Common myeloid progenitor, CD34-positive (primary cell): ENCODE data around the gene FAM163A.

Experiments used
- CTCF ChIA-PET: fragments of 350-600 bp; sonication (Branson Sonifier 250); formaldehyde crosslinking; loops from one replicate; lab custom pipeline; 2021; ENCODE audit warnings: antibody characterized with exemption; lab: Charles Lee
- POLR2A ChIA-PET: fragments of 350-600 bp; sonication (Branson Sonifier 250); formaldehyde crosslinking; loops from one replicate; lab custom pipeline; 2021; ENCODE audit warnings: antibody characterized with exemption; lab: Charles Lee
- DNase-seq, 3 donors: peaks; one replicate each; pipeline versions ENCODE4 v3.0.0 to v3.0.0-alpha.2; 2013
- H3K27ac ChIP-seq, 2 experiments: 1 replicate in 1 of 2; 2 replicates in 1 of 2; pipeline ENCODE4 v1.7.0; 2013; ENCODE audit warnings: inconsistent platforms in 2 of 2, low read length in 2 of 2, mild to moderate bottlenecking in 2 of 2, low read depth in 1 of 2, moderate library complexity in 1 of 2; ENCODE audit not compliant: severe bottlenecking in 2 of 2, insufficient read depth in 1 of 2, poor library complexity in 1 of 2
- H3K27me3 ChIP-seq, 5 experiments: replicated peaks in 2 of 5; 1 replicate in 3 of 5; 2 replicates in 2 of 5; pipeline versions ENCODE4 v1.6.1 to v1.7.0; 2013; ENCODE audit warnings: low read length in 4 of 5, mild to moderate bottlenecking in 2 of 5, moderate library complexity in 2 of 5, inconsistent platforms in 1 of 5; ENCODE audit not compliant: insufficient read depth in 5 of 5, control insufficient read depth in 4 of 5
- H3K36me3 ChIP-seq, 4 experiments: 1 replicate in 2 of 4; 2 replicates in 2 of 4; pipeline versions ENCODE4 v1.6.1 to v1.7.0; 2013; ENCODE audit warnings: low read length in 3 of 4, control low read depth in 1 of 4, mild to moderate bottlenecking in 1 of 4; ENCODE audit not compliant: control insufficient read depth in 4 of 4, insufficient read depth in 4 of 4
- H3K4me1 ChIP-seq, 4 experiments: 1 replicate in 3 of 4; 2 replicates in 1 of 4; pipeline versions ENCODE4 v1.6.1 to v1.7.1; 2013; ENCODE audit warnings: low read length in 3 of 4, mild to moderate bottlenecking in 3 of 4, control low read depth in 1 of 4, inconsistent platforms in 1 of 4, moderate library complexity in 1 of 4; ENCODE audit not compliant: control insufficient read depth in 4 of 4, insufficient read depth in 4 of 4; ENCODE audit errors: control extremely low read depth in 1 of 4
- H3K4me3 ChIP-seq, 7 experiments: 1 replicate in 4 of 7; 2 replicates in 3 of 7; pipeline versions ENCODE4 v1.5.1 to v1.7.0; 2013; ENCODE audit warnings: mild to moderate bottlenecking in 7 of 7, low read length in 6 of 7, moderate library complexity in 6 of 7, inconsistent platforms in 2 of 7, low read depth in 2 of 7, control low read depth in 1 of 7; ENCODE audit not compliant: insufficient read depth in 4 of 7, control insufficient read depth in 1 of 7; ENCODE audit errors: extremely low read depth in 1 of 7
- H3K9me3 ChIP-seq, 5 experiments: 1 replicate in 4 of 5; 2 replicates in 1 of 5; pipeline versions ENCODE4 v1.6.1 to v1.7.1; 2013; ENCODE audit warnings: low read length in 4 of 5, mild to moderate bottlenecking in 2 of 5, inconsistent platforms in 1 of 5, low read depth in 1 of 5, moderate library complexity in 1 of 5; ENCODE audit not compliant: control insufficient read depth in 4 of 5, insufficient read depth in 2 of 5; ENCODE audit errors: control extremely low read depth in 1 of 5
- WGBS: methylation state at CpG from one replicate; pipeline ENCODE4 v1.1.5; 2013; ENCODE audit not compliant: insufficient coverage; 5-methylcytosine and 5-hydroxymethylcytosine counted together

The FAM163A gene

DNA sequence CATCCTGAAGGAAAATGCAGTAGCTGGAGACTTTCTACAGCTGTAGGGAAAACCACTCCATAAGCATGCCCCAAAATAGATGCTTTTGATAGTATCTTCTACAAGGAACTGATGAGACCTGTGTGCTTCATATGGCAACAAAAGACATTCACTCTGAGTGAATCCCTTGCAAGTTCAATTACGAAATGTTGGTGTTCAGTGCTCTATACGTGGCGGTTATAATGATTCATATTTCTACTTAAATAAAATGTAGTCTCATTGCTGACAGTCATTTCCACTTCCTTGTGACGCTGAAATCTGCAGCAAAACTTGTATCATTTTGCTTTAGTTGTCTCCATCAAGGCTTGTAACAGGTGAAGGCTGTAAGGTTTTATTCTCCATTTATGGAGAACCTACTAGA, 113.9 kb downstream of the FAM163A start:
- Histone ChIP-seq H3K36me3 (peaks cover 5 to 35% (median 18%) of the 10 kb centered on the region in 4 experiments), H3K9me3 (no peaks in the 10 kb centered on the region), H3K27me3 (no peaks in the 10 kb centered on the region), H3K27ac (no peak overlapping the region), H3K4me3 (no peak overlapping the region), H3K4me1 (no peaks in the 10 kb centered on the region)
- WGBS, result 86% methylated on average over 1 of the region's 4 CpGs
- ChIA-PET POLR2A (no interaction called here), CTCF (no interaction called here)
- DNase-seq, result no peak

DNA sequence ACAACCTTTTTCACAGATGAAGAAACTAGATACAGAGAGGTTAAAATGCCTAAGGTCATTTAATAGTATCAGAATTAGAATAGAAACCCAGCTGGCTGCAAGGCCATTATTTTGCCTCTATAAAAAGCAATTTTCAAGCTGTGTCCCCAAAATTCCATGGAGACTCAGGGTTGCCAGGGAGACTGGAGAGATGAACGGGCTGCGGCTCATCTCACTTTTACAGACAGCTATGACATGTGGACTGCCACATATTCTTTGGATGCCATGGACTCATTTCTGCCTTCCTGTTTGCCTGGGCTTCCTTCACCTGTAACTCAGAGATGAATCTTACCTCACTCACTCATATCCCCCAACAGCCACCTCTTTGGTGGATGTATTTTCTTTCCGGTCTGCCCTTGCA, 117.6 kb downstream of the FAM163A start:
- POLR2A ChIA-PET, result no interaction called here

DNA sequence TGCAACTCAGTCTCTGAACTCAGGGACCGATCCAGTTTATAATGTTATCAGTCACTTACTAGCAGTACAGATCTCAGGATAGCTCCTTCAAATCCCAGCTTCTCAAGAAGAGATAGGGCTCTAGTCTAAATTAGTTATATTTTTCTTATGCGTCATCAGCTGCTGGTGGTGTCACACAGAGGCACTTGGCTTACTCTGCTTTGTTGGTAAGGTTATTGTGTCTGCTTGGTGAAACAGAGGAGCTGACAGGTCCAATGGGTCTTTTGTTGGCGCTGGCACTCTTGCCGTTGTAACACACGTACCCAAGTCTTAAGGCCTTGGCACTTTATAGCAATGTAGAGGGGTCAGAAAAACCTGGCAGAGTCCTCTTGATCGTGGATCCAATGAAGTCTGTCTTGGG, 122.3 kb downstream of the FAM163A start:
- no peaks in the 10 kb centered on the region for H3K4me1 ChIP-seq
- no peak overlapping the region for H3K27ac ChIP-seq
- CTCF ChIA-PET, result interaction anchor here (1.1 to 2.8 kb wide), 8 partner anchors 15 to 316 kb away, joined by 3 to 13 read pairs (median 4); partner anchors contain the start of gene TOR1AIP1
- no peaks in the 10 kb centered on the region for H3K9me3 ChIP-seq
- H3K4me3 ChIP-seq, result no peak overlapping the region
- H3K36me3 ChIP-seq, result peaks cover 13 to 61% (median 44%) of the 10 kb centered on the region in 4 experiments
- POLR2A ChIA-PET, result no interaction called here
- DNase-seq, result no peak
- no peaks in the 10 kb centered on the region for H3K27me3 ChIP-seq
- WGBS, result 96% methylated on average over 6 of the region's 6 CpGs

More for the DNA sequence above, 117.6 kb downstream of the FAM163A start:
- no peaks in the 10 kb centered on the region for H3K9me3 ChIP-seq
- 100% methylated on average over 2 of the region's 3 CpGs for WGBS
- H3K27ac ChIP-seq, result no peak overlapping the region
- no peaks in the 10 kb centered on the region for H3K4me1 ChIP-seq
- DNase-seq, result no peak
- no peak overlapping the region for H3K4me3 ChIP-seq
- no peaks in the 10 kb centered on the region for H3K27me3 ChIP-seq
- CTCF ChIA-PET, result interaction anchor here (0.7 to 1.4 kb wide), 2 partner anchors 14 to 18 kb away, joined by 3 read pairs; no protein-coding TSS in a partner anchor
- H3K36me3 ChIP-seq, result peaks cover 13 to 54% (median 32%) of the 10 kb centered on the region in 4 experiments
